Panc1 (cell line): ENCODE results near the gene COL23A1. TPM values are rescaled to one million over a fixed set of nuclear protein-coding genes. Genes with fewer than 3 reads are reported as not detected.

Source experiments
- ATAC-seq: fragments of 200-7000 bp; cut with Tn5 transposase; 2 replicates; pipeline ENCODE4 v1.9.1; 2020; ENCODE audit warnings: mild to moderate bottlenecking, moderate library complexity
- BruUV-seq: library from RNA; stranded (reverse); fragments of 400-500 nt; replicated peaks from 2 replicates; lab custom pipeline; 2021; lab: Mats Ljungman, UMichigan
- CTCF ChIA-PET: fragments of 300-600 bp; sonication (Branson Sonifier 250); formaldehyde crosslinking; loops from one replicate; lab custom pipeline; 2022; ENCODE audit warnings: antibody characterized with exemption; lab: Charles Lee
- POLR2A ChIA-PET: fragments of 300-600 bp; sonication (Branson Sonifier 250); formaldehyde crosslinking; loops from one replicate; lab custom pipeline; 2022; ENCODE audit warnings: antibody characterized with exemption; lab: Charles Lee
- DNase-seq: peaks from one replicate; pipeline ENCODE4 v3.0.0-alpha.2; 2010; ENCODE audit warnings: low read depth, low spot score
- H3K27ac ChIP-seq: 2 replicates; pipeline ENCODE4 v1.5.1; 2011; ENCODE audit warnings: mild to moderate bottlenecking, low read length, inconsistent platforms
- H3K27me3 ChIP-seq: fragments of 200-500 bp; sonication (Bioruptor generic); 2 replicates; pipeline ENCODE4 v1.6.0; 2014; ENCODE audit warnings: low read length, inconsistent platforms; ENCODE audit not compliant: control insufficient read depth, insufficient read depth
- H3K36me3 ChIP-seq: fragments of 200-500 bp; sonication (Bioruptor generic); 2 replicates; pipeline ENCODE4 v1.5.1; 2014; ENCODE audit warnings: inconsistent platforms, mild to moderate bottlenecking, low read length, moderate library complexity; ENCODE audit not compliant: control insufficient read depth, insufficient read depth
- H3K4me1 ChIP-seq: 2 replicates; pipeline ENCODE4 v1.5.1; 2011; ENCODE audit warnings: inconsistent platforms, mild to moderate bottlenecking, low read length, moderate library complexity; ENCODE audit not compliant: control insufficient read depth, insufficient read depth
- H3K4me3 ChIP-seq, 2 experiments: 2 replicates each; pipeline ENCODE4 v1.5.1; 2011 to 2012; ENCODE audit warnings: low read depth in 2 of 2, low read length in 2 of 2, mild to moderate bottlenecking in 2 of 2, inconsistent platforms in 1 of 2, moderate library complexity in 1 of 2
- H3K9me3 ChIP-seq: fragments of 200-500 bp; sonication (Bioruptor generic); 2 replicates; pipeline ENCODE4 v1.5.1; 2014; ENCODE audit warnings: low read depth, mild to moderate bottlenecking, inconsistent platforms, low read length, moderate library complexity; ENCODE audit not compliant: control insufficient read depth, insufficient read depth
- CTCF ChIP-seq: fragments of 450-650 bp; IDR thresholded peaks from 2 replicates; pipeline ENCODE4 v1.5.1; 2017; ENCODE audit warnings: mild to moderate bottlenecking
- POLR2AphosphoS5 ChIP-seq: IDR thresholded peaks from 2 replicates; pipeline ENCODE4 v1.6.1; 2012; ENCODE audit warnings: mild to moderate bottlenecking, low read depth, low read length, moderate library complexity
- REST ChIP-seq, 2 experiments: IDR thresholded peaks; 2 replicates each; pipeline ENCODE4 v1.6.1; 2011 to 2012; ENCODE audit warnings: low read depth in 2 of 2, control low read depth in 1 of 2, low read length in 1 of 2, mild to moderate bottlenecking in 1 of 2, moderate library complexity in 1 of 2; ENCODE audit not compliant: insufficient read depth in 1 of 2
- SIN3A ChIP-seq: IDR thresholded peaks from 2 replicates; pipeline ENCODE4 v1.6.1; 2012; ENCODE audit warnings: low read depth, mild to moderate bottlenecking, low read length, moderate library complexity, borderline replicate concordance; ENCODE audit not compliant: insufficient read depth
- TCF7L2 ChIP-seq: IDR thresholded peaks from 2 replicates; pipeline ENCODE4 v1.6.1; 2011; ENCODE audit warnings: mild to moderate bottlenecking, low read depth, low read length, inconsistent platforms
- in situ Hi-C: cut with HindIII; loops from 2 replicates; pipeline ENCODE4 v1.10.0; 2016; ENCODE audit warnings: low sequenced_read_pairs, low pct_unique_long_range_greater_than_20kb
- intact Hi-C: fragments of 100-400 bp; cut with micrococcal nuclease; formaldehyde crosslinking; loops from one replicate; pipeline ENCODE4 v1.10.0; 2022; ENCODE audit not compliant: unreplicated experiment
- total RNA-seq: library from RNA; stranded (reverse); gene quantifications from one replicate; pipeline ENCODE4 v1.2.1, GENCODE V29; 2021; ENCODE audit not compliant: unreplicated experiment

The COL23A1 gene
- total RNA-seq, 1 experiment from 2014 or later, result 0.05 TPM

GRCh38 chr5:178242416-178242815, 347.8 kb downstream of the COL23A1 start:
- intact Hi-C loops (no loop called here), in situ Hi-C loops (no loop called here)
- POLR2A ChIA-PET, result no interaction called here
- Histone ChIP-seq H3K4me3 (no peak overlapping the region), H3K27ac (no peak overlapping the region), H3K36me3 (no peaks in the 10 kb centered on the region), H3K9me3 (no peaks in the 10 kb centered on the region), H3K4me1 (no peaks in the 10 kb centered on the region), H3K27me3 (no peaks in the 10 kb centered on the region)
- ATAC-seq, result no peak
- no peak for TF ChIP-seq REST (IDR thresholded peaks at IDR 0.05; ENCODE audit: insufficient read depth in 1 of 2, low read depth in 2 of 2, low read length in 1 of 2)
- TF ChIP-seq CTCF, result no peak
- TF ChIP-seq SIN3A, result no peak
- no peak for TF ChIP-seq TCF7L2
- no peak for TF ChIP-seq POLR2AphosphoS5
- no TSS peak for BruUV-seq
- CTCF ChIA-PET, result no interaction called here
- no peak for DNase-seq

GRCh38 chr5:178241688-178242231, 348.4 kb downstream of the COL23A1 start:
- in situ Hi-C loops, result no loop called here

More at GRCh38 chr5:178241688-178242231, 348.4 kb downstream of the COL23A1 start:
- ChIA-PET CTCF (no interaction called here), POLR2A (no interaction called here)
- Histone ChIP-seq H3K4me3 (no peak overlapping the region), H3K27me3 (no peaks in the 10 kb centered on the region), H3K4me1 (no peaks in the 10 kb centered on the region), H3K36me3 (no peaks in the 10 kb centered on the region), H3K27ac (no peak overlapping the region), H3K9me3 (no peaks in the 10 kb centered on the region)
- ATAC-seq, result no peak
- TF ChIP-seq SIN3A (no peak), CTCF (no peak), POLR2AphosphoS5 (no peak), REST (IDR thresholded peaks at IDR 0.05; ENCODE audit: insufficient read depth in 1 of 2, low read depth in 2 of 2, low read length in 1 of 2) (no peak), TCF7L2 (no peak)
- DNase-seq, result no peak
- intact Hi-C loops, result no loop called here
- no TSS peak for BruUV-seq
